HG02840 (cell line): ENCODE results near the gene LLGL1.

ENCODE experiments used
- ATAC-seq: cut with Tn5 transposase; IDR thresholded peaks from one replicate; pipeline ENCODE4 v1.9.1; 2021; ENCODE audit warnings: mild to moderate bottlenecking, moderate library complexity, moderate number of reproducible peaks; ENCODE audit not compliant: unreplicated experiment, low FRiP score

Gene LLGL1

DNA sequence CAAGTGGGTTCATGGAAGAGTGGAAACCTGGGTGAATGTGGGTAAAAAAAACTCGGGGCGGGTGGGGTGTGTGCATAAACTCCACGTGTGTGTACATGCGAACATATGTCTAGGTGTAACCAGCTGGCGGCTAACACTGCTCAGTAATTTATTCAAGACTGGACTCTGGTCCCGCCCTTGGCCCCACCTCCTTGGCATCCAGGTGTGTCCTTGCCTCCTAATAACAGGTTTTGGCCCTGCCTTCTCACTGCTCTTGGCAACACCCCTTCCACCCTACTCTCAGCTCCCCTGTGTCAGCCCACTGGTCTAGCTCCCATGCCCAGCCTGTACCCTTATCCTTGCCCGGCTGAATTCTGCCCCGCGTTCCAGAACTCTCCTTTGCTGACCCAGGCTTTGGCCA lies 24.8 kb downstream of the LLGL1 start:
- no peak for ATAC-seq

GRCh38 chr17:18250708-18251107 lies 25.3 kb downstream of the LLGL1 start:
- ATAC-seq, result no peak

DNA sequence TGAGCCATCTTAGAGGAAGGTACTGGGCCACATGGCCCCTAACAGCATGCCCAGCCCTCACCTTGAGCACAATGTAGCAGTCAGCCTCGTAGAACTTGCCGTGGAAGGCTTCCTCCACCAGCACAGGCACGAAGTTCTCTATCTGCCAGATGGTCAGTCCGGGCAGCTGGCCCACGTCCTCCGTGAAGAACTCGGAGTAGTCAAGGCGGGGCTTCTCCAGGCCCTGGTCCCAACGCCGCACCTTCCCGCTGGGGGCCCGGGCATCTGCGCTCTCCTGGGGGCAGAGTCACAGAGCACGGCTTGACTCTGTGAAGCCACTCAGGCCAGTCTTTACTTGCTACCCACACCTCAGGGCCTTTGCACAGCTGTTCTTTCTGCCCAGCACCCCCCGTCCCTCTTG lies 25.8 kb downstream of the LLGL1 start:
- no peak for ATAC-seq

- ATAC-seq, result no peak
Measured at GRCh38 chr17:18252160-18252559, 26.7 kb downstream of the LLGL1 start.

DNA sequence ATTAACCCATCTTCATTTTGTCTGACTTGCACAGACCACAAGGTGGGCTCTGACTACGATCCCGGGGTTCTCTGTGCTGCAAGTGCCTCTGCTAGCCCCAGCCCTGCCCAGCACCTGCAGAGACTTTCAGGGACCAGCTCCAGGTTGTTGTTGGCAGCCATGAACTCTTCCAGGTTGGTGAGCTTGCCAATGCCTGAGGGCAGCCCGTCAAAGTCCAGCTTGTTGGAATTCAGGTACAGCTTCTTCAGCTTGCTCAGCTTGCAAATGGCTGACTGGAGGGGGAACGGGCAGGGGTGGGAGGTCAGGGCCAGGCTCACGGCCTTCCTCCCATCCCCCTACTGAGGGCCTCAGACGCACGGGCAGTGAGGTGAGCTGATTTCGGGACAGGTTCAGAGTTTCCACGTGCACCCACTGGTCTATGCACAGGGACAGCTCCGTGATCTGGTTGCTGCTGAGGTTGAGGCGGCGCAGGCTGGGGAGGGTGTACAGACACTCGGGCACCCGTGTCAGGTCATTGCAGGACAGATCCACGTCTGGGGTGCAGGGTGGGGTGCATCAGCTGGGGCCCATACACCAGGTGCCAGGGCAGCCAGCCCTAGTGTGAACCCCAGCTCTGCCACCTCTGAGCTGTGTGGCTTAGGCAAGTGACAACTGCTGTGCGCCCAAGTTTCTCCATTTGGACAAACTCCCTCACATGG lies 27.9 kb downstream of the LLGL1 start:
- no peak for ATAC-seq

GRCh38 chr17:18253947-18254821 lies 28.7 kb downstream of the LLGL1 start:
- ATAC-seq, result no peak

DNA sequence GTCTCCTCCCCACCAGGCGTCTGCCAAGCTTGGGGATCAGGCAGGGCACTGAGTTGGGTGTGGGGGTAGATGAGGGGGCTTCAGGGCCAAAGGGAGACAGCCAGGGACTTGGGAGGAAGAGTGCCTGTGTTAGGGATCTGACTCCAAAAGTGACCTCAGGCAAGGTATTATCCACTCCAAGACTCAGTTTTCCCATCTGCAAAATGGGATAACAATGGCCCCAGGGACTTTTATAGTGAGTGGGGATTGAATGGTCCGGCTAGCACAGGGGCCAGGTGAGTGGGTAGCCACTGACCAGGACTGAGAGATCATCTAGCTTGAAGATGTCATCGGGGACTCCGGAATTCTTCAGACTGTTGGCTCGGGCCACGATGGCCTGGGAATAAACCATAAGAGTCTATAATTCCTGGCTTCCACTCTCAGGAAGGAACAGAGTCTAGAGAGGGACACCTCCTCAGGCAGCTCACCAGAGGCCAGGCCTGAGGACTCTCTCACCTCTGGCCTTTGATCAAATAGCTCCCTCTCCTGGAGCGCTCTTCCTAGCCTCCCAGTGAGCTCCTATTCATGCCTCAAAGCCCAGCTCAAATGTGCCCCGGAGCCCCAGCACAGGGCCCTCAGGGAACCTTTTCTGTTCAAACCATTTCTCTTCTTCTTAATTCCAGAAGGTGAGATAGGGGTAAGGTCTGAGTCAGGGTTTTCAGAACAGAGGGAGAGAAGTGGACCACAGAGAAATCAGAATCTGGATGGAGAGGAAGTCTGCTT lies 29.6 kb downstream of the LLGL1 start:
- ATAC-seq, result no peak

DNA sequence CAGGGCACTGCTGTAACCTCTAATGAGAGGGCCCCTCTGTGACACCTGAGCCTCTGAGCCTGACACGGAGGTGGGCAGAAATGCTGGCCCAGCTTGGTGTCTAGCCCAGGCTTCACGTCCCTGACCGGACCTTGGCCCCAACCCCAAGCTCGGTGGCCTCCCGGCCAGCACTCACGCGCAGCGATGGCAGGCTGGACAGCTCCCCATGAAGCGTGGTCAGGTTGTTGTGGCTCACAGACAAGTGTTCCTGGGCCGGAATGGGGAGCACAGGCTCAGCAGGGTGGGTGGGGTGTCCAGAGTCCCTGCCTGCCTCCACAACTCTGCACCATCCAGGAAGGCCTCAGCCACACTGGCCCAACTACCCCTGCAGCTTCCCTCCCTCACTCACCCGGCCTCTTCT lies 30.9 kb downstream of the LLGL1 start:
- no peak for ATAC-seq

GRCh38 chr17:18256776-18257175 lies 31.3 kb downstream of the LLGL1 start:
- ATAC-seq, result no peak

DNA sequence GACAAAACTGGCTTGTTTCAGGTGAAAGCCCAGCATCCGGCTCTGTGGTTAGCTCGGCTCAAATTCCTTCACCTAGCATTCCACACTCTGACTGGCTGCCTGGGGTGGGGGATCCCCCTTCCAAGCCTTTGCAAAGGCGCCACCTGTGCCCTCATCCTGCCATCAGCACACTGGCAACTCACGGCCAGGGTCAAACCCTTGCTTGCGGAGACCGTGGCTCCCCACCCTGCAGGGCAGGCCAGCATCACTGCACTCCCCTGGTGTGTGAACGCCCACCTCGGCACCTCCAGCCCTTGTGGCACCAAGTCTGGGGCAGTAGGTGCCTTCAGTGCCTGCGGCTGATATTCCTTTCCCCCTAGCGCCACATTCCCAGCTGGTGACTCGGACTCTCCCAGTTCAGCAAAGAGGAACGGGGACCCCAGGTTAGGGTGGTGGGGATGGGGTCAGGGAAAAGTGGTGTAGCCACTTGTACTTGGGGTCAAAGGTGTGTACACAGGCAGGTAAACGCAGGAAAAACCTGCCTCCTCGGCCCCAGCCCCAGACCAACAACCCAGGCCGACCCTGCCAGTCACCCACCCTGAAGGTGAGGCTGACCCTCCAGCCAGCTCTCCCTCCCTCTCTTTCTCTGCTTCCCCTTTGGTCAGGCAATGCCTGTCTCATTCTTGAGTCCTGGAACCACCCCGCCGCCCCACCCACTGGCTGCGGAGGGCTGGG lies 32.0 kb downstream of the LLGL1 start:
- ATAC-seq, result no peak

- ATAC-seq, result no peak
Measured at GRCh38 chr17:18257982-18258355, 32.5 kb downstream of the LLGL1 start.

DNA sequence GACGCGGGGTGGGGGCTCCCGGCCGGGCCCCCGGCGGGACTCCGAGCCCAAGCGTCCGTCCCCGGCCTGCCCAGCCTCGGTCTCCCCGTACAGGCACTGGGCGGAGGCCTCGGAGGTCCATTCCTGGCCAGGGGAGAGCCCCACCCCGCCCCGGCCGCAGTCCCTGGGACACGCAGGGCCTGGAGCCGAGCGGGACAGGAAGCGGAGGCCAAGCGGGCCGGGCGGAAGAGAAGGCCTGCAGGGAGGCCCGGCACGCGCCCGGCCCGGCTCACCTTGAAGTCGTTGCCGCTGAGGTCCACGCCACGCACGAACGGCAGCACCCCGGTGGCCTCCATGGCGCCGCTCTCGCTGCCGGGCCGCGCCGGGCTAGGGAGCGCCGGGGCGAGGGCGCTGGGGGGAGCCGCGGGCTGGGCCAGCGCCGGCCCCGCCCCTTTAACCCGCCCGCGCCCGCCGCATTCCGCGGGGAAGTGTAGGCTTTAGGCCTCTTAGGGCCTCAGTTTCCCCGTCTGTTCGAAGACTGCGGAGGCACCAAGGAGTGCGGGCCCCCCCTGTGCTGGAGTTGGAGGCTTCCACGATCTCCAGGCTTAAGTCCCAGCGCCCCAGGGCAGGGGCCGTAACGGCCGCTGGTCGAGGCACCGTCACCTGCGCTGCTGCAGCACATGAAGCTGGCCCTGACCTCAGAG lies 33.1 kb downstream of the LLGL1 start, which contains the start of gene FLII:
Gene FLII (minus strand): TSS at position 383 of the 683 bp plus-strand sequence. CDS start 48 bp downstream, at position 335.
- ATAC-seq, result no peak

DNA sequence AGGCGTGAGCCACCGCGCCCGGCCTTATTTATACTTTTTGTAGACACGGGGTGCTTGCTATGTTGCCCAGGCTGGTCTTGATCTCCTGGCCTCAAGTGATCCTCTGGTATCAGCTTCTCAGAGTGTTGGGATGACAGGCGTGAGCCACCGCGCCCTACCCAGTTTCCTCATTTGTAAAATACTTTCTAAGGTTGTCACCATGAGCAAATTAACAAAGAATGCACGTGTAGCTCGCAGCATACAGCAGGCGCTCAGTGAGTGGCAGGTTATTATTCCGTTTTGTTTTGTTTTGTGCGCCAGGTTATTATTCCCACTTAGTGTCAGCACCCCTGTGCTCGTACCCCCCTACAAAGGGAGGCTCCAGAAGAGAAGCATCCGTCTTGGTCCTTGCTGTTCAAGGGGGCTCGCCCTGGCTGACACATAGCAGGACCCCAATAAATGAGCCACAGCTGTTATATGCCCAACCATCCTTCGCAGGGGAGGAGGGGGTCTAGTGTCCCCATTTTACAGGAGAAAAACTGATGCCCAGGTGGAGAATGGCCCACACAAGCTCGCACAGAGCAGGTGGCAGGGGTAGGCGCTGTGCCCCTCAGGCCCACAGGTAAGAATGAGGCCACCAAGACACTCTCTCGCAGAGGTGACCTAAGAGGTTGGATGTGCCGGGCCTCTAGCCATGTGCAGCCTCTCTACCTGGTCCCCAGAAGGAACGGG lies 34.3 kb downstream of the LLGL1 start:
- ATAC-seq, result no peak

DNA sequence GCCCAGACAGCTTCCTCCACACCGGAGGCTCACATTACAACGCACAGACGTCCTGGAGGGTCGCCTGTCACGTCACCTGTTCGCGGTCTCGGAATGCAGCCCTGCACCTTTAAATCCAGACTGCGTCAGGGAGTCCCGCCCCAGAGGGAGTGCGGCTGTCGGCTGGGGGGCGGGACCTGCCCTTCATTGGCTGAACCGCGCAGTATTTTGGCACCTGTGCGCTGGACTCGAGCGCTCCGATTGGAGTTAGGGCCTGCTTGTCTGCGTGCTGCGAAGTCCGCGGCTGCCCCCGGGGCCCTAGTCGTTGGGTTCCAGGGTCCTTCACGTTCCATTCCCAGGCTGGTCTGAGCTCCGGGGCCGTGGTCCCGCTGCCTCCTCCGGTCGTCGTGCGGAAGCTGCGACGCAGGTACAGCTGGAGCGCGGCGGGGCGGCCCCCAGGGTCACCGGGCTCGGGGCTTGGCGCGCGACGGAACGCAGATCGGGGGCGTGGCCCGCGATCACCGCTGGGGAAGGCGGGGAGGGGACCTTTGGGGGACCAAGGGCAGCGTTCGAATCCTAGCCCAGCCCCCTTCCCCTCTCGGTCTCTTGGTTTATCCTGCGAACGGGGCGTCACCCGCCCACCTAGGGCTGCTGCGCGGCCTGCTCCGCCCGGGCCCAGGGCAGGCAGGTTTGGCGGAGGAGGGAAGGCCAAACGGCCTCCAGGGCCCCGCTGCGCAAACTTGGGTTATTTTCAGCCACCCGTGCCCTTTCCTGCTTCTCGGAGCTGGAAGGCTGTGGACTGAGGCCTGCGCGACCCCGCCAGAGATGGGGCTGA lies 35.1 kb downstream of the LLGL1 start, which contains the start of gene MIEF2:
Gene MIEF2 (plus strand): TSS at position 331 of the 814 bp plus-strand sequence. CDS start 2,059 bp downstream, outside the sequence.
- ATAC-seq, result peak; percentile 79

GRCh38 chr17:18261146-18261515 lies 35.7 kb downstream of the LLGL1 start:
- ATAC-seq, result no peak

DNA sequence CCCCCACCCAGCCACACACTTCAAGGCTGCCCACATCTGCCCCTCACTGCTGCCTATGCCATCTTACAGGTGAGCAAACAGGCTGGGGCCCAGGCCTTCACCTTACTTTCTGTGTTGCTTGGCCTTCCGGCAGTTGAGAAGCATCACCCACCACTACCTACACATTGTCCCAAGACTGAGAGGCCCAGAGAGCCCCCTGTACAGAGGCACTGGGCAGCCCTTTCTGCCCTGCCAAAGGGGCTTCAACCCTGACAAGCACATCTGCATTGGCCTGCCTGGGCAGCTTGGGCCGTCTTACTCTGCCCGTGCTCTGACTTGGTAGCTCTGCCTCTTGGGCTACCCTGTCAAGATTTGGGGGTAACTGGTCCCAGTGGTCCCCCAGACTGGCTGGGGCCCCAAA lies 36.2 kb downstream of the LLGL1 start:
- no peak for ATAC-seq

GRCh38 chr17:18262111-18262510 lies 36.7 kb downstream of the LLGL1 start:
- ATAC-seq, result no peak

GRCh38 chr17:18262641-18263040 lies 37.2 kb downstream of the LLGL1 start:
- ATAC-seq, result no peak
